Heart left ventricle (tissue), 13 donors: Measurements from ENCODE around the gene ALDH3A2.

ENCODE experiments used
- CTCF ChIP-seq, 12 donors: fragments of 200-600 bp; sonication (generic) in 4 of 12; IDR thresholded peaks; one replicate each; pipeline versions ENCODE4 v1.5.0 to v1.8.0; 2018 to 2022; ENCODE audit warnings: antibody characterized with exemption in 12 of 12, mild to moderate bottlenecking in 5 of 12
- POLR2A ChIP-seq, 2 donors: fragments of 450-650 bp; IDR thresholded peaks; one replicate each; pipeline ENCODE4 v1.6.1; 2017; ENCODE audit warnings: antibody characterized with exemption in 2 of 2, mild to moderate bottlenecking in 2 of 2, moderate library complexity in 2 of 2
- donor health status: ischemic (EF 13 %, LVEDD 7.1; RV severe dilation, severe dysfunction).
- donor health status: DM: no; HTN: yes; CAD: no.
- donor health status: DM: no; HTN: no; CAD: no.
- donor health status: ischemic (EF 25% LVEDD 6.9; RV normal size, moderate dysfunction).
- donor health status: ischemic (EF 25% LVEDD 5.7; RV mildly dilated, moderate dysfunction).
- donor health status: ischemic (EF 35%, LVEDD 5.7; RV mildly dilated, moderate dysfunction).
- donor health status: nonischemic (EF 11% LVEDD 7.7; RV severe dilation, severe dysfunction).
- donor health status: DM: yes; HTN: yes; CAD: no.
- donor health status: PGD.
- donor health status: ischemic (EF 29% LVEDD 5.4; RV normal size, mild dysfunction).
- donor health status: nonischemic (EF 23%, LVEDD 6.1; RV moderate dilation, normal function).

- TF ChIP-seq CTCF (IDR thresholded peaks at IDR 0.05) (no peak), POLR2A (IDR thresholded peaks at IDR 0.05) (no peak)
Measured at GRCh38 chr17:19663097-19663496, 14.5 kb downstream of the ALDH3A2 start.
